HL-60 (cell line): ENCODE results near the gene SYNJ2.

ENCODE experiments used
- GABPA ChIP-seq: IDR thresholded peaks from 2 replicates; pipeline ENCODE4 v1.6.1; 2012; ENCODE audit warnings: low read depth
- POLR2AphosphoS5 ChIP-seq: IDR thresholded peaks from 2 replicates; pipeline ENCODE4 v1.6.1; 2012; ENCODE audit warnings: low read depth
- REST ChIP-seq: IDR thresholded peaks from 2 replicates; pipeline ENCODE4 v1.6.1; 2012; ENCODE audit warnings: low read depth; ENCODE audit not compliant: insufficient replicate concordance
- SPI1 ChIP-seq: IDR thresholded peaks from 2 replicates; pipeline ENCODE4 v1.6.1; 2012; ENCODE audit warnings: low read depth, mild to moderate bottlenecking, borderline replicate concordance
- TF ChIP-seq, protein P1 (sequence below): IDR thresholded peaks from one replicate; pipeline ENCODE4 v1.5.1; 2011; ENCODE audit warnings: low read length, control low read depth, inconsistent platforms; ENCODE audit not compliant: insufficient read depth

DNA sequence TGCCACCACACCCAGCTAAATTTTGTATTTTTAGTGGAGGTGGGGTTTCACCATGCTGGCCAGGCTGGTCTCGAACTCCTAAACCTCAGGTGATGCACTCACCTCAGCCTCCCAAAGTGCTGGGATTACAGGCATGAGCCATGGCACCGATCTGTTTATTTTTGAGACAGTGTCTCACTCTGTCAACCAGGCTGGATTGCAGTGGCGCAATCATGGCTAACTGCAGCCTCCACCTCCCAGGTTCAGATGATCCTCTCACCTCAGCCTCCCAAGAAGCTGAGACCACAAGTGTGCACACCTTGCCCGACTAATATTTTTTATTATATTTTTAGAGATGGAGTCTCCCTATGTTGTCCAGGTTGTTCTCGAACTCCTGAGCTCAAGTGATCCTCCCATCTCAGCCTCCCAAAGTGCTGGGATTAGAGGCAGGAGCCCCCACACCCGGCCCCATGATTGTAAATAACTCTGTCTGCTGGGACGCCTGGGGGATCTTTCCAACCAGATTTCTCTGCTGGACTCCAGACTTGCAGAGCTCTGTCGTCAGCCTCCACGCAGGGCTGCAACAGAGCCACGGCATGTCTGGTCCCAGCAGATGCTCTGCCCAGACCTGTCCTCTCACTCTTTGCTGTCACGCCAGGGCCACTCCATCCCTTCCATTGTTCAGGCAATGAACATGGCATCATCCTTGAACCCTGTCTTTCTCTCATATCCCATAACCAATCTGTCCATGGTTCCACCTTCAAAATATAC lies 25.3 kb downstream of the SYNJ2 start:
- TF ChIP-seq, protein P1, sequence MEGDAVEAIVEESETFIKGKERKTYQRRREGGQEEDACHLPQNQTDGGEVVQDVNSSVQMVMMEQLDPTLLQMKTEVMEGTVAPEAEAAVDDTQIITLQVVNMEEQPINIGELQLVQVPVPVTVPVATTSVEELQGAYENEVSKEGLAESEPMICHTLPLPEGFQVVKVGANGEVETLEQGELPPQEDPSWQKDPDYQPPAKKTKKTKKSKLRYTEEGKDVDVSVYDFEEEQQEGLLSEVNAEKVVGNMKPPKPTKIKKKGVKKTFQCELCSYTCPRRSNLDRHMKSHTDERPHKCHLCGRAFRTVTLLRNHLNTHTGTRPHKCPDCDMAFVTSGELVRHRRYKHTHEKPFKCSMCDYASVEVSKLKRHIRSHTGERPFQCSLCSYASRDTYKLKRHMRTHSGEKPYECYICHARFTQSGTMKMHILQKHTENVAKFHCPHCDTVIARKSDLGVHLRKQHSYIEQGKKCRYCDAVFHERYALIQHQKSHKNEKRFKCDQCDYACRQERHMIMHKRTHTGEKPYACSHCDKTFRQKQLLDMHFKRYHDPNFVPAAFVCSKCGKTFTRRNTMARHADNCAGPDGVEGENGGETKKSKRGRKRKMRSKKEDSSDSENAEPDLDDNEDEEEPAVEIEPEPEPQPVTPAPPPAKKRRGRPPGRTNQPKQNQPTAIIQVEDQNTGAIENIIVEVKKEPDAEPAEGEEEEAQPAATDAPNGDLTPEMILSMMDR = no peak
- TF ChIP-seq POLR2AphosphoS5 (no peak), REST (no peak), GABPA (no peak), SPI1 (no peak)
